MCF 10A (cell line): ENCODE data around the gene IGSF23. TPM values are rescaled to one million over a fixed set of nuclear protein-coding genes. Genes with fewer than 3 reads are reported as not detected.
A peak's percentile ranks its signal among the peaks of the same experiment; 100 is the strongest.

Experiments used
- BruUV-seq: library from RNA; stranded (reverse); fragments of 400-500 nt; replicated peaks from 2 replicates; lab custom pipeline; 2021; lab: Mats Ljungman, UMichigan
- CTCF ChIA-PET: fragments of 300-600 bp; sonication (Branson Sonifier 250); formaldehyde crosslinking; extraction: SDS; loops from one replicate; lab custom pipeline; 2021; ENCODE audit warnings: antibody characterized with exemption, inconsistent platforms; lab: Yijun Ruan, JAX
- POLR2A ChIA-PET: fragments of 300-600, 350-650 bp; sonication (Branson Sonifier 250); formaldehyde crosslinking; extraction: SDS; loops from one replicate; lab custom pipeline; 2020; ENCODE audit warnings: antibody characterized with exemption, inconsistent platforms; lab: Yijun Ruan, JAX
- DNase-seq: peaks from one replicate; pipeline ENCODE4 v3.0.0-alpha.2; 2018; ENCODE audit not compliant: unreplicated experiment
- H3K27ac Mint-ChIP-seq: one replicate; pipeline ENCODE4 v1.8.0; 2022; ENCODE audit warnings: mild to moderate bottlenecking, low read depth, mixed read lengths; ENCODE audit not compliant: unreplicated experiment
- H3K27me3 Mint-ChIP-seq: one replicate; pipeline ENCODE4 v1.8.0; 2022; ENCODE audit warnings: mixed read lengths; ENCODE audit not compliant: insufficient read depth, unreplicated experiment
- H3K36me3 Mint-ChIP-seq: one replicate; pipeline ENCODE4 v1.8.0; 2022; ENCODE audit warnings: mild to moderate bottlenecking, moderate library complexity, mixed read lengths; ENCODE audit not compliant: insufficient read depth, unreplicated experiment
- H3K4me1 Mint-ChIP-seq: one replicate; pipeline ENCODE4 v1.8.0; 2022; ENCODE audit warnings: mixed read lengths; ENCODE audit not compliant: insufficient read depth, unreplicated experiment
- H3K4me3 Mint-ChIP-seq: one replicate; pipeline ENCODE4 v1.8.0; 2022; ENCODE audit warnings: mild to moderate bottlenecking, moderate library complexity, mixed read lengths; ENCODE audit not compliant: unreplicated experiment
- H3K9me3 Mint-ChIP-seq: one replicate; pipeline ENCODE4 v1.8.0; 2022; ENCODE audit warnings: mixed read lengths; ENCODE audit not compliant: unreplicated experiment
- intact Hi-C: fragments of 100-400 bp; cut with micrococcal nuclease; formaldehyde crosslinking; loops from 2 replicates; pipeline ENCODE4 v1.14.1; 2022
- total RNA-seq: library from RNA; stranded (reverse); gene quantifications from 2 replicates; pipeline ENCODE4 v1.2.3, GENCODE V29; 2022
- TF ChIP-seq, protein P1 (sequence below): fragments of 200-600 bp; IDR thresholded peaks from one replicate; pipeline ENCODE4 v1.8.0; 2022; ENCODE audit warnings: antibody characterized with exemption, mild to moderate bottlenecking; ENCODE audit not compliant: unreplicated experiment

Gene IGSF23
- total RNA-seq, 1 experiment from 2014 or later, result not detected

DNA sequence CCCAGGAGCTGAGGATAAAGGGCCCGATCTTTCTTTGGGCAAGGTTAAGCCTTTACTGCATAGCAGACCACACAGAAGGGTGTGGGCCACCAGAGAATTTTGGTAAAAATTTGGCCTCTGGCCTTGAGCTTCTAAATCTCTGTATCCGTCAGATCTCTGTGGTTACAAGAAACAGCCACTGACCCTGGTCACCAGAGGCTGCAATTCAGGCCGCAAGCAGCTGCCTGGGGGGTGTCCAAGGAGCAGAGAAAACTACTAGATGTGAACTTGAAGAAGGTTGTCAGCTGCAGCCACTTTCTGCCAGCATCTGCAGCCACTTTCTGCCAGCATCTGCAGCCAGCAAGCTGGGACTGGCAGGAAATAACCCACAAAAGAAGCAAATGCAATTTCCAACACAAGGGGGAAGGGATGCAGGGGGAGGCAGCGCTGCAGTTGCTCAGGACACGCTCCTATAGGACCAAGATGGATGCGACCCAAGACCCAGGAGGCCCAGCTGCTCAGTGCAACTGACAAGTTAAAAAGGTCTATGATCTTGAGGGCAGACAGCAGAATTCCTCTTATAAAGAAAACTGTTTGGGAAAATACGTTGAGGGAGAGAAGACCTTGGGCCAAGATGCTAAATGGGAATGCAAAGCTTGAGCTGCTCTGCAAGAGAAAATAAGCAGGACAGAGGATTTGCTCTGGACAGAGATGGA is 49.5 kb downstream of the IGSF23 start:
- TF ChIP-seq, protein P1, sequence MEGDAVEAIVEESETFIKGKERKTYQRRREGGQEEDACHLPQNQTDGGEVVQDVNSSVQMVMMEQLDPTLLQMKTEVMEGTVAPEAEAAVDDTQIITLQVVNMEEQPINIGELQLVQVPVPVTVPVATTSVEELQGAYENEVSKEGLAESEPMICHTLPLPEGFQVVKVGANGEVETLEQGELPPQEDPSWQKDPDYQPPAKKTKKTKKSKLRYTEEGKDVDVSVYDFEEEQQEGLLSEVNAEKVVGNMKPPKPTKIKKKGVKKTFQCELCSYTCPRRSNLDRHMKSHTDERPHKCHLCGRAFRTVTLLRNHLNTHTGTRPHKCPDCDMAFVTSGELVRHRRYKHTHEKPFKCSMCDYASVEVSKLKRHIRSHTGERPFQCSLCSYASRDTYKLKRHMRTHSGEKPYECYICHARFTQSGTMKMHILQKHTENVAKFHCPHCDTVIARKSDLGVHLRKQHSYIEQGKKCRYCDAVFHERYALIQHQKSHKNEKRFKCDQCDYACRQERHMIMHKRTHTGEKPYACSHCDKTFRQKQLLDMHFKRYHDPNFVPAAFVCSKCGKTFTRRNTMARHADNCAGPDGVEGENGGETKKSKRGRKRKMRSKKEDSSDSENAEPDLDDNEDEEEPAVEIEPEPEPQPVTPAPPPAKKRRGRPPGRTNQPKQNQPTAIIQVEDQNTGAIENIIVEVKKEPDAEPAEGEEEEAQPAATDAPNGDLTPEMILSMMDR, result no peak
- intact Hi-C loops, result no loop called here
- peaks cover 54% of the 10 kb centered on the region for H3K36me3 Mint-ChIP-seq
- H3K4me3 Mint-ChIP-seq, result no peak overlapping the region
- CTCF ChIA-PET, result interaction anchor here (0.6 to 5.8 kb wide), 15 partner anchors 8 to 612 kb away, joined by 3 to 38 read pairs (median 4); no protein-coding TSS in a partner anchor
- no peaks in the 10 kb centered on the region for H3K9me3 Mint-ChIP-seq
- no peaks in the 10 kb centered on the region for H3K27me3 Mint-ChIP-seq
- H3K4me1 Mint-ChIP-seq, result no peaks in the 10 kb centered on the region
- no peak overlapping the region for H3K27ac Mint-ChIP-seq
- POLR2A ChIA-PET, result interaction anchor here (0.7 to 1.3 kb wide), 2 partner anchors 18 to 74 kb away, joined by 3 read pairs; no protein-coding TSS in a partner anchor
- DNase-seq, result no peak
- TSS peak; percentile 40 for BruUV-seq

DNA sequence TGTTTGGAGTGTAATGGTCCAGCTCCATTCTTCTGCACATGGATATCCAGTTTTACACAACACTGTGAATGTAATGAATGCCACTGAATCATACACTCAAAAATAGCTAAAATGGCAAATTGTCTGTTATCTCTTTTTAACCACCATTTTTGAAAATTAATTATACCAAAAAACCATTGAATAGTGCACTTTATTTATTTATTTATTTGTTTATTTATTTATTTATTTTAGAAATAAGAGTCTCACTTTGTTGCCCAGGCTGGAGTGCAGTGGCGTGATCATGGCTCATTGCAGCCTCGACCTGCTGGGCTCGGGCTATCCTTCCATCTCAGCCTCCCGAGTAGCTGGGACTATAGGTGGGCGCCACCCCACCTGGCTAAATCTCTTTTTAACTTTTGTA is 50.6 kb downstream of the IGSF23 start:
- ChIA-PET CTCF (interaction anchor here (0.6 to 5.8 kb wide), 6 partner anchors 11 to 93 kb away, joined by 3 to 38 read pairs (median 6); no protein-coding TSS in a partner anchor), POLR2A (interaction anchor here (1.3 kb wide), 1 partner anchor 17 kb away, joined by 3 read pairs; no protein-coding TSS in a partner anchor)
- H3K27me3 Mint-ChIP-seq, result no peaks in the 10 kb centered on the region
- H3K27ac Mint-ChIP-seq, result no peak overlapping the region
- no peak for DNase-seq
- no peaks in the 10 kb centered on the region for H3K9me3 Mint-ChIP-seq
- TF ChIP-seq, protein P1, result no peak
- H3K4me1 Mint-ChIP-seq, result no peaks in the 10 kb centered on the region
- intact Hi-C loops, result no loop called here
- no TSS peak for BruUV-seq
- no peak overlapping the region for H3K4me3 Mint-ChIP-seq
- H3K36me3 Mint-ChIP-seq, result peaks cover 45% of the 10 kb centered on the region

DNA sequence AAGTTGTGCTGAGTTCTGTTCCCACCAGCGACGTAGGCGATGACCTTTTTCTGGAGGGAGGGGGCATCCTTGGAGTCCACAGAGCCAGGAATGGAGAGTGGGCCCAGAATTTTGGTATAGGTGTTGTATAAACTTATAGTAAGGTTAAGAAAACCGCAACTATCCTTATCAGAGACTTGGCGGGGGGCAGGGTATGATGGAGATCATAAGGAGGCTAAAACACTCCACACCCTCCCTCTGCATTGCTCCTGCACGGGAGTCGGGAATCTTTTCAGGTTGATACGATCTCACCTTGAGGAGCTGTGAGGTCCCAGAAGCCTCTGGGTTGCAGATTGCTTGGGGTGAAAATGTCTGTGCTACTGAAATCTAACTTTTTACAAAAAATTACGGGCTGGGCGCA is 51.6 kb downstream of the IGSF23 start:
- H3K36me3 Mint-ChIP-seq, result peaks cover 36% of the 10 kb centered on the region
- intact Hi-C loops, result no loop called here
- H3K4me3 Mint-ChIP-seq, result no peak overlapping the region
- no peaks in the 10 kb centered on the region for H3K9me3 Mint-ChIP-seq
- no peak for DNase-seq
- CTCF ChIA-PET, result interaction anchor here (0.6 to 1.9 kb wide), 4 partner anchors 25 to 94 kb away, joined by 3 to 5 read pairs (median 4); no protein-coding TSS in a partner anchor
- TF ChIP-seq, protein P1, result no peak
- POLR2A ChIA-PET, result interaction anchor here (0.8 kb wide), 1 partner anchor 967 kb away, joined by 3 read pairs; no protein-coding TSS in a partner anchor
- no peaks in the 10 kb centered on the region for H3K4me1 Mint-ChIP-seq
- no TSS peak for BruUV-seq
- no peaks in the 10 kb centered on the region for H3K27me3 Mint-ChIP-seq
- no peak overlapping the region for H3K27ac Mint-ChIP-seq

DNA sequence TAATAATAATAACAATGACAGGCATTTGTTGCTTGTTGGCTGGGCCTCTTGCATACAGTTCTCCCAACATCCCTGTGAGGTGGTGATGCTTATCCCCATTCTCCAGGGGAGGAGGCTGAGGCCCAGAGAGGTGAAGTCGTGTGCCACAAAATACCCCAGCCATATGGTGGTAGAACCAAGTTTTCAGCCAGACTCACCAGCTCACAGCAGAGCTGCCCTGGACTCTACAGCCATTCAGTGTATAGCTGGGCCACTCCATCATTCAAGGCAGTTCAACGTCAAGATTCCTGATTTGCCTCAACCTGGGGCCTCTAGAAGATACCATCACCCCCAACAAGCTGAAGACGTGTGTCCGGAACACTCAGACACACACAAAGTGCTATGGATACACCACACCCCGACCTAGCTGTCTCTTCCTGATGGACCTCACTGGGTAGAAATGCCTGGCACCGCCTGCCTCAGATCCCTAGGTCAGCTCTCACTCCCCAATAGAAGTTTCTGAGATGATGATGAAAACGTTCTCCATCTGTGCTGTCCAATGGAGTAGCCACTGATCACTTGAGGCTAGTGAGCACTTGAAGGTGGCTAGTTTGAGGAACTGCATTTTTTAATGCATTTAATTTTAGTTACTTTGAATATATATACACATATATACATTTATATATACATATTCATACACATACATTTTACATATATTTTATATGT is 53.6 kb downstream of the IGSF23 start:
- BruUV-seq, result no TSS peak
- CTCF ChIA-PET, result interaction anchor here (0.9 to 1.5 kb wide), 3 partner anchors 9 to 96 kb away, joined by 3 to 7 read pairs (median 3); no protein-coding TSS in a partner anchor
- H3K36me3 Mint-ChIP-seq, result peaks cover 22% of the 10 kb centered on the region

More for the DNA sequence above, 53.6 kb downstream of the IGSF23 start:
- no peak for DNase-seq
- intact Hi-C loops, result no loop called here
- Mint-ChIP-seq H3K4me3 (no peak overlapping the region), H3K4me1 (no peaks in the 10 kb centered on the region), H3K9me3 (no peaks in the 10 kb centered on the region), H3K27me3 (no peaks in the 10 kb centered on the region), H3K27ac (no peak overlapping the region)
- POLR2A ChIA-PET, result no interaction called here
- TF ChIP-seq, protein P1, result no peak
